Measurements from ENCODE around the gene ZNF775. TPM values are rescaled to one million over a fixed set of nuclear protein-coding genes. Genes with fewer than 3 reads are reported as not detected.
"Not testable (repeated sequence)": the region's sequence is repeated elsewhere in the genome, so short reads cannot be mapped to it uniquely, and the experiment has no call there.

Gene ZNF775
- total RNA-seq, 6 experiments from 2014 or later: 0.44 to 1.6 (median 0.96) TPM

GRCh38 chr7:150382844-150383225, 3.7 kb downstream of the ZNF775 start:
- Histone ChIP-seq H3K27me3 (no peaks in the 10 kb centered on the region), H3K4me1 (peaks cover 0 to 44% (median 15%) of the 10 kb centered on the region in 4 donors), H3K9me3 (no peaks in the 10 kb centered on the region), H3K27ac (no peak overlapping the region), H3K36me3 (no peaks in the 10 kb centered on the region), H3K4me3 (no peak overlapping the region)
- WGBS (ENCODE audit: insufficient coverage, low coverage, low lambda C conversion rate, missing lambda C conversion rate): 37% methylated on average over 3 of the region's 4 CpGs
- no peak for TF ChIP-seq CTCF (IDR thresholded peaks at IDR 0.05)
- TF ChIP-seq POLR2A (IDR thresholded peaks at IDR 0.05): no peak
- no peak for DNase-seq
- no peak for ATAC-seq
- intact Hi-C loops (cut with DNase I): no loop called here

- Histone ChIP-seq H3K4me1 (peaks cover 0 to 42% (median 14%) of the 10 kb centered on the region in 4 donors), H3K27me3 (no peaks in the 10 kb centered on the region), H3K4me3 (no peak overlapping the region), H3K36me3 (no peaks in the 10 kb centered on the region), H3K27ac (peak overlapping the region in 1 of 3 donors; percentile 3), H3K9me3 (no peaks in the 10 kb centered on the region)
- peak in 2 of 3 donors; percentile 81 to 87 for DNase-seq
- intact Hi-C loops (cut with DNase I): no loop called here
- ATAC-seq: peak; percentile 17 to 57 (median 46)
- TF ChIP-seq CTCF (IDR thresholded peaks at IDR 0.05): no peak
- no peak for TF ChIP-seq POLR2A (IDR thresholded peaks at IDR 0.05)
- no CpG with 5 or more reads among the region's 22 CpGs for WGBS (ENCODE audit: insufficient coverage, low coverage, low lambda C conversion rate, missing lambda C conversion rate)
These were observed 4.7 kb downstream of the ZNF775 start for GRCh38 chr7:150383710-150384397.

GRCh38 chr7:150384406-150385301, 5.5 kb downstream of the ZNF775 start:
- Histone ChIP-seq H3K36me3 (no peaks in the 10 kb centered on the region), H3K27me3 (no peaks in the 10 kb centered on the region), H3K9me3 (no peaks in the 10 kb centered on the region), H3K4me1 (peaks cover 0 to 47% (median 14%) of the 10 kb centered on the region in 4 donors), H3K4me3 (no peak overlapping the region), H3K27ac (no peak overlapping the region)
- WGBS (ENCODE audit: insufficient coverage, low coverage, low lambda C conversion rate, missing lambda C conversion rate): 78% methylated on average over 9 of the region's 15 CpGs
- ATAC-seq (no peak), DNase-seq (peak in 1 of 3 donors; percentile 37)
- intact Hi-C loops (cut with DNase I): no loop called here
- TF ChIP-seq CTCF (IDR thresholded peaks at IDR 0.05): no peak
- TF ChIP-seq POLR2A (IDR thresholded peaks at IDR 0.05): no peak

GRCh38 chr7:150385302-150385723, 6.2 kb downstream of the ZNF775 start:
- H3K9me3 ChIP-seq: no peaks in the 10 kb centered on the region
- DNase-seq (no peak), ATAC-seq (no peak)
- 76% methylated on average over 8 of the region's 14 CpGs for WGBS (ENCODE audit: insufficient coverage, low coverage, low lambda C conversion rate, missing lambda C conversion rate)
- H3K4me1 ChIP-seq: peaks cover 0 to 47% (median 12%) of the 10 kb centered on the region in 4 donors
- H3K4me3 ChIP-seq: no peak overlapping the region
- no peaks in the 10 kb centered on the region for H3K36me3 ChIP-seq
- intact Hi-C loops (cut with DNase I): no loop called here
- no peak for TF ChIP-seq POLR2A (IDR thresholded peaks at IDR 0.05)
- TF ChIP-seq CTCF (IDR thresholded peaks at IDR 0.05): no peak
- no peaks in the 10 kb centered on the region for H3K27me3 ChIP-seq
- peak overlapping the region in 2 of 3 donors; percentile 44 to 66 for H3K27ac ChIP-seq

GRCh38 chr7:150385884-150386283, 6.8 kb downstream of the ZNF775 start:
- H3K9me3 ChIP-seq; H3K4me3 ChIP-seq; H3K36me3 ChIP-seq; H3K27me3 ChIP-seq; DNase-seq; intact Hi-C loops (cut with DNase I): not testable (repeated sequence)
- peaks cover 0 to 47% (median 12%) of the 10 kb centered on the region in 4 donors for H3K4me1 ChIP-seq
- peak overlapping the region in 2 of 3 donors; percentile 44 to 66 for H3K27ac ChIP-seq
- WGBS (ENCODE audit: insufficient coverage, low coverage, low lambda C conversion rate, missing lambda C conversion rate): 21% methylated on average over 6 of the region's 6 CpGs
- ATAC-seq: peak in 1 of 4 donors; percentile 8

All from right lobe of liver (tissue), 6 donors.